Thymus (tissue), 11 donors: Measurements from ENCODE around the gene ZC2HC1B. TPM values are rescaled to one million over a fixed set of nuclear protein-coding genes. Genes with fewer than 3 reads are reported as not detected.
"Not testable (repeated sequence)": the region's sequence is repeated elsewhere in the genome, so short reads cannot be mapped to it uniquely, and the experiment has no call there.

Source experiments
- DNase-seq, 9 donors: peaks; one replicate each; pipeline ENCODE4 v3.0.0-alpha.2; 2013; ENCODE audit warnings: low spot score in 9 of 9, low read depth in 6 of 9, missing footprints in 1 of 9
- H3K27ac ChIP-seq, 2 donors: one replicate each; pipeline ENCODE4 v1.5.1; 2013; ENCODE audit warnings: control low read depth in 1 of 2, low read depth in 1 of 2, low read length in 1 of 2, mild to moderate bottlenecking in 1 of 2, moderate library complexity in 1 of 2
- H3K27me3 ChIP-seq, 2 donors: one replicate each; pipeline ENCODE4 v1.5.1; 2013; ENCODE audit warnings: low read length in 1 of 2; ENCODE audit not compliant: control insufficient read depth in 2 of 2, insufficient read depth in 1 of 2
- H3K36me3 ChIP-seq, 2 donors: one replicate each; pipeline ENCODE4 v1.5.1; 2013; ENCODE audit warnings: low read length in 1 of 2, mild to moderate bottlenecking in 1 of 2, moderate library complexity in 1 of 2; ENCODE audit not compliant: control insufficient read depth in 2 of 2, insufficient read depth in 2 of 2
- H3K4me1 ChIP-seq, 2 donors: one replicate each; pipeline ENCODE4 v1.5.1; 2013; ENCODE audit warnings: low read length in 2 of 2; ENCODE audit not compliant: control insufficient read depth in 2 of 2, insufficient read depth in 2 of 2
- H3K4me3 ChIP-seq, 2 donors: one replicate each; pipeline ENCODE4 v1.5.1; 2013; ENCODE audit warnings: low read length in 2 of 2, control low read depth in 1 of 2, mild to moderate bottlenecking in 1 of 2
- H3K9me3 ChIP-seq, 2 donors: one replicate each; pipeline ENCODE4 v1.5.1; 2013; ENCODE audit warnings: low read length in 1 of 2, mild to moderate bottlenecking in 1 of 2; ENCODE audit not compliant: control insufficient read depth in 2 of 2, insufficient read depth in 1 of 2
- WGBS: extraction: QIAGEN DNeasy Blood & Tissue Kit; methylation state at CpG from one replicate; pipeline ENCODE4 v1.1.7; 2013; 5-methylcytosine and 5-hydroxymethylcytosine counted together
- polyA plus RNA-seq: library from polyadenylated mRNA; stranded (reverse); fragments of 200-250 nt; gene quantifications from one replicate; pipeline ENCODE4 v1.2.3, GENCODE V29; 2013
- total RNA-seq: library from RNA; stranded (reverse); fragments of 120-200 nt; gene quantifications from one replicate; pipeline ENCODE4 v1.2.4, GENCODE V29; 2013
- donor health status: healthy.

ZC2HC1B gene
- total and polyA plus RNA-seq, 2 donors = 0.21 TPM; not detected in 1

- Histone ChIP-seq H3K27me3 (no peaks in the 10 kb centered on the region), H3K4me1 (no peaks in the 10 kb centered on the region), H3K36me3 (peaks cover 25 to 73% of the 10 kb centered on the region in 2 donors), H3K9me3 (no peaks in the 10 kb centered on the region), H3K4me3 (no peak overlapping the region), H3K27ac (no peak overlapping the region)
- 95% methylated on average over 5 of the region's 5 CpGs for WGBS
- DNase-seq = no peak
Observed at GRCh38 chr6:143857651-143858050, 6.6 kb upstream of the ZC2HC1B start.

GRCh38 chr6:143859891-143860660, 4.2 kb upstream of the ZC2HC1B start:
- no peak for DNase-seq
- Histone ChIP-seq H3K36me3 (peaks cover 25 to 81% of the 10 kb centered on the region in 2 donors), H3K27ac (no peak overlapping the region), H3K9me3 (no peaks in the 10 kb centered on the region), H3K4me1 (no peaks in the 10 kb centered on the region), H3K4me3 (no peak overlapping the region), H3K27me3 (no peaks in the 10 kb centered on the region)
- WGBS = 98% methylated on average over 3 of the region's 3 CpGs

- H3K36me3 ChIP-seq = peaks cover 15 to 57% of the 10 kb centered on the region in 2 donors
- 96% methylated on average over 2 of the region's 2 CpGs for WGBS
Observed at GRCh38 chr6:143863771-143864170, 503 bp upstream of the ZC2HC1B start.

DNA sequence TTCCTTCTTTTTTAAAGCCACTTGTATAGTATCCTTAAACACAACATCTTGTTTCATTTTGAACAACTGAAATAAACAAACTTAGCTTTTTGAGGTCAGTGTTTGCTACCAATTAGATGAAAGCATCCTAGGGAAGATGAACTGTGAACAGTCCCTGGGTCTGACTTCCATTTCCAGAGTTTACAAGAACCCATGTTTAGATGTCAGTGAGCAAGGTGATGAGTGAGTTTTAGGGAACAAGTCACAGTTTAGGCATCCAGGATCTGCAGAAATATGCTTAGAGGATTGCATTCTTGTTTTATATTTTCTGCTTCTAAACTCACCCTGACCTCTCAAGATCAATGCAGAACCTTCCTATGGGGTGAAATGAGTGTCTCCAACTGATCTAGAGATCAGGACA, 3.0 kb downstream of the ZC2HC1B start:
- Histone ChIP-seq H3K9me3 (no peaks in the 10 kb centered on the region), H3K4me1 (no peaks in the 10 kb centered on the region), H3K27ac (no peak overlapping the region), H3K27me3 (no peaks in the 10 kb centered on the region), H3K36me3 (peaks cover 7 to 23% of the 10 kb centered on the region in 2 donors), H3K4me3 (no peak overlapping the region)
- DNase-seq = no peak

More at GRCh38 chr6:143863771-143864170, 503 bp upstream of the ZC2HC1B start:
- Histone ChIP-seq H3K27ac (no peak overlapping the region), H3K4me3 (no peak overlapping the region), H3K4me1 (no peaks in the 10 kb centered on the region), H3K27me3 (no peaks in the 10 kb centered on the region), H3K9me3 (no peaks in the 10 kb centered on the region)
- no peak for DNase-seq

GRCh38 chr6:143868808-143869207, 4.5 kb downstream of the ZC2HC1B start:
- H3K9me3 ChIP-seq = not testable (repeated sequence)

GRCh38 chr6:143871202-143871730, 7.0 kb downstream of the ZC2HC1B start:
- H3K36me3 ChIP-seq, H3K27ac ChIP-seq, H3K4me1 ChIP-seq, H3K27me3 ChIP-seq, H3K4me3 ChIP-seq, DNase-seq, H3K9me3 ChIP-seq: not testable (repeated sequence)
- 93% methylated on average over 1 of the region's 1 CpG for WGBS

More at GRCh38 chr6:143868808-143869207, 4.5 kb downstream of the ZC2HC1B start:
- DNase-seq, H3K27ac ChIP-seq, H3K4me3 ChIP-seq, H3K4me1 ChIP-seq, H3K27me3 ChIP-seq: not testable (repeated sequence)
- H3K36me3 ChIP-seq = peaks cover 7 to 12% of the 10 kb centered on the region in 2 donors
- 97% methylated on average over 3 of the region's 3 CpGs for WGBS

GRCh38 chr6:143872201-143872600, 7.9 kb downstream of the ZC2HC1B start:
- no peak overlapping the region for H3K4me3 ChIP-seq
- no peak overlapping the region for H3K27ac ChIP-seq
- H3K9me3 ChIP-seq = peaks cover 0 to 4% of the 10 kb centered on the region in 2 donors
- WGBS = 96% methylated on average over 2 of the region's 2 CpGs
- H3K27me3 ChIP-seq = no peaks in the 10 kb centered on the region
- no peak for DNase-seq
- H3K36me3 ChIP-seq = no peaks in the 10 kb centered on the region
- H3K4me1 ChIP-seq = no peaks in the 10 kb centered on the region

DNA sequence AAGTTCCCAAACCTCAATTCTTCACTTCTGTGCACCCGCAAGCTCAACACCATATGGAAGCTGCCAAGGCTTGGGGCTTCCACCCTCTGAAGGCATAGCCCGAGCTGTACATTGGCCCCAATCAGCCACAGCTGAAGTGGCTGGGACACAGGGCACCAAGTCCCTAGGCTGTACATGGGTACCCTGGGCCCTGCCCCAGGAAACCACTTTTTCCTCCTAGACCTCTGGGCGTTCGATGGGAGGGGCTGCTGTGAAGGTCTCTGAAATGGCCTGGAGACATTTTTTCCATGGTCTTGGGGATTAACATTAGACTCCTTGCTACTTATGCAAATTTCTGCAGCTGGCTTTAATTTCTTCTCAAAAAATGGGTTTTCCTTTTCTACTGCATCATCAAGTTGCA, 9.3 kb downstream of the ZC2HC1B start:
- not testable (repeated sequence) for H3K4me3 ChIP-seq
- 96% methylated on average over 4 of the region's 4 CpGs for WGBS

DNA sequence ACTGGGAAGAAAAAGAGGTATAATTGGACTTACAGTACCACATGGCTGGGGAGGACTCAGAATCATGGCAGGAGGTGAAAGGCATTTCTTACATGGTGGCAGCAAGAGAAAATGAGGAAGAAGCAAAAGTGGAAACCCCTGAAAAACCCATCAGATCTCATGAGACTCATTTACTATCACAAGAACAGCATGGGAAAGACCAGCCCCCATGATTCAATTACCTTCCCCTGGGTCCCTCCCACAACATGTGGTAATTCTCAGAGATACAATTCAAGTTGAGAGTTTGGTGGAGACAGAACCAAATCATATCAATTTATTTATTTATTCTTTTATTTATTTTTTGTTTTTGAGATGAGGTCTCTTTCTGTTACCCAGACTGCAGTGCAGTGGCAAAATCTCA, 10.2 kb downstream of the ZC2HC1B start:
- DNase-seq, H3K36me3 ChIP-seq, H3K4me1 ChIP-seq, H3K27ac ChIP-seq, H3K9me3 ChIP-seq, H3K4me3 ChIP-seq, H3K27me3 ChIP-seq: not testable (repeated sequence)

More for the DNA sequence above, 9.3 kb downstream of the ZC2HC1B start:
- not testable (repeated sequence) for H3K27ac ChIP-seq, H3K9me3 ChIP-seq, DNase-seq, H3K4me1 ChIP-seq, H3K27me3 ChIP-seq, H3K36me3 ChIP-seq
